ENCODE measurements around the gene FREM1.

Gene FREM1

GRCh38 chr9:14756291-14756690 lies 153.9 kb downstream of the FREM1 start:
- Histone ChIP-seq H3K79me2 (ENCODE audit: insufficient read depth, low read length) (no peaks in the 10 kb centered on the region), H3F3A (ENCODE audit: insufficient read depth, low read length) (no peaks in the 10 kb centered on the region), H3K9me2 (ENCODE audit: low read depth, low read length) (no peaks in the 10 kb centered on the region), H3K27me3 (ENCODE audit: insufficient read depth, low read length) (no peaks in the 10 kb centered on the region), H3K4me3 (ENCODE audit: low read depth, low read length, poor library complexity, severe bottlenecking) (no peak overlapping the region), H3K4me2 (ENCODE audit: low read length) (no peak overlapping the region), H3K4me1 (ENCODE audit: insufficient read depth, low read length, severe bottlenecking) (no peaks in the 10 kb centered on the region), H3K9me3 (ENCODE audit: low read length) (no peaks in the 10 kb centered on the region), H4K20me1 (ENCODE audit: insufficient read depth, low read length) (no peaks in the 10 kb centered on the region), H2AFZ (ENCODE audit: low read length) (no peak overlapping the region), H3K36me3 (ENCODE audit: insufficient read depth, low read length) (no peaks in the 10 kb centered on the region), H3K27ac (ENCODE audit: low read depth, low read length, poor library complexity, severe bottlenecking) (no peak overlapping the region), H3K9ac (ENCODE audit: low read length) (no peak overlapping the region)
- TF ChIP-seq EZH2 (IDR thresholded peaks at IDR 0.05; ENCODE audit: borderline replicate concordance, low read length) (no peak), CTCF (IDR thresholded peaks at IDR 0.05; ENCODE audit: low read length) (no peak)

- TF ChIP-seq CTCF (IDR thresholded peaks at IDR 0.05; ENCODE audit: low read length) = no peak
- TF ChIP-seq EZH2 (IDR thresholded peaks at IDR 0.05; ENCODE audit: borderline replicate concordance, low read length) = no peak
- H3K9me3 ChIP-seq (ENCODE audit: low read length) = no peaks in the 10 kb centered on the region
- no peak overlapping the region for H3K9ac ChIP-seq (ENCODE audit: low read length)
- no peaks in the 10 kb centered on the region for H4K20me1 ChIP-seq (ENCODE audit: insufficient read depth, low read length)
- no peak overlapping the region for H3K27ac ChIP-seq (ENCODE audit: low read depth, low read length, poor library complexity, severe bottlenecking)
- H3K9me2 ChIP-seq (ENCODE audit: low read depth, low read length) = no peaks in the 10 kb centered on the region
- H3K4me2 ChIP-seq (ENCODE audit: low read length) = no peak overlapping the region
- no peaks in the 10 kb centered on the region for H3K79me2 ChIP-seq (ENCODE audit: insufficient read depth, low read length)
- no peaks in the 10 kb centered on the region for H3F3A ChIP-seq (ENCODE audit: insufficient read depth, low read length)
- no peaks in the 10 kb centered on the region for H3K4me1 ChIP-seq (ENCODE audit: insufficient read depth, low read length, severe bottlenecking)
- no peaks in the 10 kb centered on the region for H3K36me3 ChIP-seq (ENCODE audit: insufficient read depth, low read length)
- no peak overlapping the region for H2AFZ ChIP-seq (ENCODE audit: low read length)
- no peak overlapping the region for H3K4me3 ChIP-seq (ENCODE audit: low read depth, low read length, poor library complexity, severe bottlenecking)
- no peaks in the 10 kb centered on the region for H3K27me3 ChIP-seq (ENCODE audit: insufficient read depth, low read length)
These were observed 157.4 kb downstream of the FREM1 start for GRCh38 chr9:14752871-14753270.

GRCh38 chr9:14752271-14752670 lies 158.0 kb downstream of the FREM1 start:
- Histone ChIP-seq H3K9ac (ENCODE audit: low read length) (no peak overlapping the region), H3K4me3 (ENCODE audit: low read depth, low read length, poor library complexity, severe bottlenecking) (no peak overlapping the region), H3K27ac (ENCODE audit: low read depth, low read length, poor library complexity, severe bottlenecking) (no peak overlapping the region), H3F3A (ENCODE audit: insufficient read depth, low read length) (no peaks in the 10 kb centered on the region), H2AFZ (ENCODE audit: low read length) (no peak overlapping the region), H3K27me3 (ENCODE audit: insufficient read depth, low read length) (no peaks in the 10 kb centered on the region), H3K4me1 (ENCODE audit: insufficient read depth, low read length, severe bottlenecking) (no peaks in the 10 kb centered on the region), H3K36me3 (ENCODE audit: insufficient read depth, low read length) (no peaks in the 10 kb centered on the region), H3K79me2 (ENCODE audit: insufficient read depth, low read length) (no peaks in the 10 kb centered on the region), H3K9me3 (ENCODE audit: low read length) (no peaks in the 10 kb centered on the region), H3K9me2 (ENCODE audit: low read depth, low read length) (no peaks in the 10 kb centered on the region), H4K20me1 (ENCODE audit: insufficient read depth, low read length) (no peaks in the 10 kb centered on the region), H3K4me2 (ENCODE audit: low read length) (no peak overlapping the region)
- TF ChIP-seq EZH2 (IDR thresholded peaks at IDR 0.05; ENCODE audit: borderline replicate concordance, low read length) (no peak), CTCF (IDR thresholded peaks at IDR 0.05; ENCODE audit: low read length) (no peak)
